ENCODE data around the gene FRMD4A. TPM values are rescaled to one million over a fixed set of nuclear protein-coding genes. Genes with fewer than 3 reads are reported as not detected.

FRMD4A gene
- total and polyA plus RNA-seq, 7 donors = 2.9 to 9.1 (median 6.2) TPM

DNA sequence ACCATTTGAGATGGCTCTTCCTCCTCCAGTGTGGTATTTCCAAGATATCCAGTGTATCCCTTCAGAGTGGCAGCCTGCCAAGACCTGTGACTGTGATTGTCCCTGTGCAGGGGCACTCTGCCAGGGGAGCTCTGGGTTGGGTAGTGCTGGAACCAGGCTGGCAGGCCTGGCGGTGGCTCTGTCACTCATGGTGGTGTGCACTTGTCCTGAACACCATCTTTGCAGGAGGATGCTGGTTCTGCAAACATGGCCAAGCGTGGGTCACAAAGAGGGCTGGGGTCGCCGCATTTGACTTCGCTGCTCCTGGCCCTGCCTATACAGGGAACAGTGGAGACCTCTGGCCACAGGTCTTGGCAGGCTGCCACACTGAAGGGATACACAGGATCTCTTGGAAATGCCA lies 538.7 kb downstream of the FRMD4A start:
- intact Hi-C loops (cut with DNase I) = loop anchor here in 1 of 2 donors (5.0 to 10.0 kb wide), 2 partner anchors 100 to 683 kb away; no protein-coding TSS in a partner anchor
- ATAC-seq = no peak
- no peak overlapping the region for H3K27ac ChIP-seq
- no peak overlapping the region for H3K4me3 ChIP-seq
- H3K4me1 ChIP-seq = peaks cover 5% of the 10 kb centered on the region
- no peaks in the 10 kb centered on the region for H3K9me3 ChIP-seq
- peaks cover 0 to 4% (median 0%) of the 10 kb centered on the region in 3 donors for H3K27me3 ChIP-seq (ENCODE audit: insufficient read depth in 3 of 3, low read length in 2 of 3)
- 54 to 74% (median 66%) methylated on average over 5 of the region's 5 CpGs for WGBS, 3 donors
- no peak for TF ChIP-seq CTCF (IDR thresholded peaks at IDR 0.05)
- peaks cover 0 to 3% of the 10 kb centered on the region in 2 donors for H3K36me3 ChIP-seq (ENCODE audit: insufficient read depth in 1 of 2, low read depth in 1 of 2)
- DNase-seq = peak in 1 of 2 donors; percentile 31

DNA sequence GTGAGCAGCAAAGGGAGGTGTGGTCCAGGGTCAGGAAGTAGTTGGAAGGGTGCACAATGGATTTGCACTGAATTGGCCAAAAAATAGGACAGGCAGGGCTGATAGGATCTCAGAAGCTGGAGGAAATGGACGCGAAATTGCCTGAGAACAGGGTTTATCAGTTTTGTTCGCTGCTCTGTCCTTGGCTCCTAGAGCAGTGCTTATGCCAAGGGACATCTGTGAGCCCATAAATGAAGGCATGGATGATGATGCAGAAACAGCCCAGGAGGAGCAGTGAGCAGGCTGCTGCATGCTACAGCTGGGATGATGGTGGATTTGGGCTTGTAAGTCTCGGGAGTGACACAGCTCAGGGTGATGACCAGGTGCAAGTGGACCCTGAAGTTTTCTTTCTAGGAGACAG lies 539.2 kb downstream of the FRMD4A start:
- intact Hi-C loops (cut with DNase I) = loop anchor here in 1 of 2 donors (5.0 to 10.0 kb wide), 2 partner anchors 101 to 683 kb away; no protein-coding TSS in a partner anchor
- no peak overlapping the region for H3K27ac ChIP-seq
- no peak for DNase-seq
- peaks cover 0 to 4% (median 0%) of the 10 kb centered on the region in 3 donors for H3K27me3 ChIP-seq (ENCODE audit: insufficient read depth in 3 of 3, low read length in 2 of 3)
- no peak overlapping the region for H3K4me3 ChIP-seq
- H3K4me1 ChIP-seq = peaks cover 5% of the 10 kb centered on the region
- H3K36me3 ChIP-seq (ENCODE audit: insufficient read depth in 1 of 2, low read depth in 1 of 2) = peaks cover 0 to 3% of the 10 kb centered on the region in 2 donors
- TF ChIP-seq CTCF (IDR thresholded peaks at IDR 0.05) = no peak
- no peak for ATAC-seq
- WGBS, 3 donors = 36 to 48% (median 38%) methylated on average over 4 of the region's 4 CpGs
- no peaks in the 10 kb centered on the region for H3K9me3 ChIP-seq

- Histone ChIP-seq H3K27me3 (ENCODE audit: insufficient read depth in 3 of 3, low read length in 2 of 3) (peaks cover 0 to 4% (median 0%) of the 10 kb centered on the region in 3 donors), H3K27ac (no peak overlapping the region), H3K36me3 (ENCODE audit: insufficient read depth in 1 of 2, low read depth in 1 of 2) (peaks cover 0 to 2% of the 10 kb centered on the region in 2 donors), H3K4me1 (peaks cover 5% of the 10 kb centered on the region), H3K9me3 (no peaks in the 10 kb centered on the region), H3K4me3 (no peak overlapping the region)
- DNase-seq = no peak
- TF ChIP-seq CTCF (IDR thresholded peaks at IDR 0.05) = no peak
- intact Hi-C loops (cut with DNase I) = loop anchor here in 1 of 2 donors (5.0 to 10.0 kb wide), 2 partner anchors 102 to 685 kb away; no protein-coding TSS in a partner anchor
- WGBS, 3 donors = 49 to 63% (median 55%) methylated on average over 9 of the region's 9 CpGs
- ATAC-seq = no peak
Measured at GRCh38 chr10:13790196-13790595, 540.5 kb downstream of the FRMD4A start.

GRCh38 chr10:13789448-13789829 lies 541.3 kb downstream of the FRMD4A start:
- no peak for TF ChIP-seq CTCF (IDR thresholded peaks at IDR 0.05)
- intact Hi-C loops (cut with DNase I) = loop anchor here in 1 of 2 donors (10.0 kb wide), 1 partner anchor 175 kb away; no protein-coding TSS in a partner anchor
- Histone ChIP-seq H3K27me3 (ENCODE audit: insufficient read depth in 3 of 3, low read length in 2 of 3) (peaks cover 0 to 4% (median 0%) of the 10 kb centered on the region in 3 donors), H3K4me3 (no peak overlapping the region), H3K36me3 (ENCODE audit: insufficient read depth in 1 of 2, low read depth in 1 of 2) (no peaks in the 10 kb centered on the region), H3K4me1 (peaks cover 5% of the 10 kb centered on the region), H3K27ac (peak overlapping the region; percentile 13), H3K9me3 (no peaks in the 10 kb centered on the region)
- no peak for DNase-seq
- ATAC-seq = no peak
- 29 to 54% (median 46%) methylated on average over 2 of the region's 2 CpGs for WGBS, 3 donors

Measured in psoas muscle (tissue), 8 donors.